Prostate gland (tissue), 2 donors: ENCODE results near the gene OR13C4.

Source experiments
- CTCF ChIP-seq, 4 experiments: fragments of 200-600 bp in 2 of 4; fragments of 450-650 bp in 2 of 4; sonication (generic) in 2 of 4; IDR thresholded peaks; 1 replicate in 3 of 4; 2 replicates in 1 of 4; pipeline ENCODE4 v1.5.1; 2016 to 2019; ENCODE audit warnings: antibody characterized with exemption in 4 of 4, mild to moderate bottlenecking in 2 of 4, moderate library complexity in 2 of 4
- POLR2A ChIP-seq: fragments of 450-650 bp; IDR thresholded peaks from one replicate; pipeline ENCODE4 v1.6.1; 2016; ENCODE audit warnings: antibody characterized with exemption, mild to moderate bottlenecking

GRCh38 chr9:104527109-104527508, at the start of gene OR13C4:
- TF ChIP-seq CTCF (IDR thresholded peaks at IDR 0.05), result no peak
- no peak for TF ChIP-seq POLR2A
